Measurements from ENCODE around the gene CHST9. TPM values are rescaled to one million over a fixed set of nuclear protein-coding genes. Genes with fewer than 3 reads are reported as not detected.

Gene CHST9
- total RNA-seq, 1 donor from 2014 or later: 38.9 TPM

GRCh38 chr18:26970637-26971036 is 214.5 kb downstream of the CHST9 start:
- Mint-ChIP-seq H3K27ac (no peak overlapping the region), H3K36me3 (ENCODE audit: insufficient read depth) (peaks cover 22% of the 10 kb centered on the region), H3K27me3 (no peaks in the 10 kb centered on the region), H3K4me3 (ENCODE audit: low read depth) (no peak overlapping the region), H3K9me3 (ENCODE audit: low read depth) (peaks cover 3% of the 10 kb centered on the region), H3K4me1 (ENCODE audit: low read depth) (no peaks in the 10 kb centered on the region)
- TF ChIP-seq CTCF (IDR thresholded peaks at IDR 0.05; ENCODE audit: unreplicated experiment): no peak
- DNase-seq (ENCODE audit: low spot score, unreplicated experiment): no peak

- Mint-ChIP-seq H3K9me3 (ENCODE audit: low read depth) (no peaks in the 10 kb centered on the region), H3K27ac (no peak overlapping the region), H3K4me1 (ENCODE audit: low read depth) (peaks cover 2% of the 10 kb centered on the region)
These were observed 219.9 kb downstream of the CHST9 start for GRCh38 chr18:26965206-26965605.

GRCh38 chr18:26963292-26963691 is 221.8 kb downstream of the CHST9 start:
- TF ChIP-seq CTCF (IDR thresholded peaks at IDR 0.05; ENCODE audit: unreplicated experiment): no peak
- Mint-ChIP-seq H3K27ac (no peak overlapping the region), H3K27me3 (no peaks in the 10 kb centered on the region), H3K9me3 (ENCODE audit: low read depth) (peaks cover 6% of the 10 kb centered on the region), H3K36me3 (ENCODE audit: insufficient read depth) (peaks cover 6% of the 10 kb centered on the region), H3K4me3 (ENCODE audit: low read depth) (no peak overlapping the region), H3K4me1 (ENCODE audit: low read depth) (peaks cover 2% of the 10 kb centered on the region)
- DNase-seq (ENCODE audit: low spot score, unreplicated experiment): no peak

More at GRCh38 chr18:26965206-26965605, 219.9 kb downstream of the CHST9 start:
- no peak for TF ChIP-seq CTCF (IDR thresholded peaks at IDR 0.05; ENCODE audit: unreplicated experiment)
- H3K4me3 Mint-ChIP-seq (ENCODE audit: low read depth): no peak overlapping the region
- peaks cover 11% of the 10 kb centered on the region for H3K36me3 Mint-ChIP-seq (ENCODE audit: insufficient read depth)
- DNase-seq (ENCODE audit: low spot score, unreplicated experiment): no peak
- no peaks in the 10 kb centered on the region for H3K27me3 Mint-ChIP-seq

GRCh38 chr18:26961839-26962238 is 223.3 kb downstream of the CHST9 start:
- Mint-ChIP-seq H3K27ac (no peak overlapping the region), H3K4me3 (ENCODE audit: low read depth) (no peak overlapping the region), H3K27me3 (no peaks in the 10 kb centered on the region), H3K36me3 (ENCODE audit: insufficient read depth) (peaks cover 6% of the 10 kb centered on the region), H3K9me3 (ENCODE audit: low read depth) (peaks cover 6% of the 10 kb centered on the region), H3K4me1 (ENCODE audit: low read depth) (peaks cover 2% of the 10 kb centered on the region)
- DNase-seq (ENCODE audit: low spot score, unreplicated experiment): no peak
- no peak for TF ChIP-seq CTCF (IDR thresholded peaks at IDR 0.05; ENCODE audit: unreplicated experiment)

DNA sequence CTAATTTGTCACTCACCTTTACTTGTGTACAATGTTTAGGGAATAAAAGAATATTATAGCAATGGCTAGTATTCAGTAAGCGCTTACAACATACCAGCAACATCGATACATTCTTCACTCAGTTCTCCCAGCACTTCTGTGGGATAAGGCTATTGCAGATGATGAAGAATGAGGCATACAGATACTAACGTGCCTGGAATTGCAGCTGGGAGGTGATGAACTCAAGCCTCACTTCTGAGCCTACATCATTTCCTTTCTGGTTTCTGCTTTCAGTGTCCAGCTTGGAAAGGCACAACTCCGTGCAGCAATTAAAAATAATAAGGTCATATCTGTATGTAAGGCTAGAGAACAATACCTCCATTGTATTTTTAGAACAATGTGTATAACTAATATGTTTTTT is 224.2 kb downstream of the CHST9 start:
- H3K4me1 Mint-ChIP-seq (ENCODE audit: low read depth): peaks cover 2% of the 10 kb centered on the region
- no peak for TF ChIP-seq CTCF (IDR thresholded peaks at IDR 0.05; ENCODE audit: unreplicated experiment)
- peaks cover 4% of the 10 kb centered on the region for H3K36me3 Mint-ChIP-seq (ENCODE audit: insufficient read depth)
- peaks cover 6% of the 10 kb centered on the region for H3K9me3 Mint-ChIP-seq (ENCODE audit: low read depth)
- DNase-seq (ENCODE audit: low spot score, unreplicated experiment): no peak
- H3K27me3 Mint-ChIP-seq: no peaks in the 10 kb centered on the region
- H3K4me3 Mint-ChIP-seq (ENCODE audit: low read depth): no peak overlapping the region
- H3K27ac Mint-ChIP-seq: no peak overlapping the region
